GM21576 (cell line): Measurements from ENCODE around the gene DMD.
"Not testable (repeated sequence)": the region's sequence is repeated elsewhere in the genome, so short reads cannot be mapped to it uniquely, and the experiment has no call there.

Source experiments
- ATAC-seq: cut with Tn5 transposase; IDR thresholded peaks from one replicate; pipeline ENCODE4 v1.9.1; 2021; ENCODE audit warnings: mild to moderate bottlenecking, moderate library complexity; ENCODE audit not compliant: unreplicated experiment

The DMD gene

GRCh38 chrX:31470753-31471152, 1740.6 kb downstream of the DMD start:
- not testable (repeated sequence) for ATAC-seq

GRCh38 chrX:31464306-31464915, 1746.9 kb downstream of the DMD start:
- no peak for ATAC-seq

- no peak for ATAC-seq
These were observed 1750.1 kb downstream of the DMD start for GRCh38 chrX:31461266-31461665.

GRCh38 chrX:31459361-31459760, 1752.0 kb downstream of the DMD start:
- no peak for ATAC-seq

- no peak for ATAC-seq
These were observed 1761.4 kb downstream of the DMD start for GRCh38 chrX:31449965-31450364.

- no peak for ATAC-seq
These were observed 1762.3 kb downstream of the DMD start for GRCh38 chrX:31449081-31449480.

GRCh38 chrX:31445542-31445941, 1765.8 kb downstream of the DMD start:
- ATAC-seq: no peak

- ATAC-seq: no peak
These were observed 1767.7 kb downstream of the DMD start for GRCh38 chrX:31443654-31444053.

- no peak for ATAC-seq
These were observed 1770.8 kb downstream of the DMD start for GRCh38 chrX:31440546-31440945.

GRCh38 chrX:31436424-31436823, 1774.9 kb downstream of the DMD start:
- no peak for ATAC-seq

GRCh38 chrX:31435592-31435991, 1775.8 kb downstream of the DMD start:
- no peak for ATAC-seq

GRCh38 chrX:31433856-31434255, 1777.5 kb downstream of the DMD start:
- ATAC-seq: no peak

- no peak for ATAC-seq
These were observed 1781.4 kb downstream of the DMD start for GRCh38 chrX:31429915-31430314.

- ATAC-seq: no peak
These were observed 1787.7 kb downstream of the DMD start for GRCh38 chrX:31423609-31424189.

GRCh38 chrX:31421441-31421840, 1789.9 kb downstream of the DMD start:
- no peak for ATAC-seq

GRCh38 chrX:31420711-31421151, 1790.6 kb downstream of the DMD start:
- ATAC-seq: no peak

GRCh38 chrX:31420302-31420701, 1791.0 kb downstream of the DMD start:
- no peak for ATAC-seq

GRCh38 chrX:31397119-31397518, 1814.2 kb downstream of the DMD start:
- ATAC-seq: no peak

GRCh38 chrX:31392513-31392912, 1818.8 kb downstream of the DMD start:
- ATAC-seq: no peak

GRCh38 chrX:31388946-31389345, 1822.4 kb downstream of the DMD start:
- no peak for ATAC-seq

GRCh38 chrX:31384471-31384870, 1826.9 kb downstream of the DMD start:
- ATAC-seq: no peak

- ATAC-seq: no peak
These were observed 1827.4 kb downstream of the DMD start for GRCh38 chrX:31383991-31384390.

GRCh38 chrX:31378973-31379372, 1832.4 kb downstream of the DMD start:
- ATAC-seq: not testable (repeated sequence)
